WTC11 (cell line): Measurements from ENCODE around the gene USP7.

Experiments
- USF1 ChIP-seq: sonication (generic); formaldehyde crosslinking; IDR thresholded peaks from 2 replicates; pipeline ENCODE4 v1.8.0; 2022; ENCODE audit warnings: mild to moderate bottlenecking, missing genetic modification reagents
- TF ChIP-seq, protein P1 (sequence below): fragments of 200-600 bp; IDR thresholded peaks from 2 replicates; pipeline ENCODE4 v1.8.0; 2022; ENCODE audit warnings: antibody characterized with exemption

DNA sequence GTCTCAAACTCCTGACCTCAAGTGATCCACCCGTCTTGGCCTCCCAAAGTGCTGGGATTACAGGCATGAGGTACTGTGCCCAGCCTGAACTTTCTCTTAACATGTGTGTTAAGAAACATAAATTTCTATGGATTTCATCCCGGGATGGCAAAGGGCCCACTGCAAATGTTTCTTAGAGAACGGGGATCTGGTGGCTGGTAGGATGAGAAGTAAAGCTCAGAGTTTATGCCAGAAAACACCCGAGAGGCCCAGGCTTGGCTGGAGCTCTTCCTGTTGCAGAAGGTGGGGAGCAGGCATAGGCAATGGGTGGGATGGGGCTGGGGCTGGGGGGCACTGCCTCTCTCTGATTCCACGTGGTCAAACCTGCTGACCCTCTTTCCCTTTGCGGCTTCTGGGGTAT, 89.3 kb downstream of the USP7 start:
- no peak for TF ChIP-seq USF1
- TF ChIP-seq, protein P1, sequence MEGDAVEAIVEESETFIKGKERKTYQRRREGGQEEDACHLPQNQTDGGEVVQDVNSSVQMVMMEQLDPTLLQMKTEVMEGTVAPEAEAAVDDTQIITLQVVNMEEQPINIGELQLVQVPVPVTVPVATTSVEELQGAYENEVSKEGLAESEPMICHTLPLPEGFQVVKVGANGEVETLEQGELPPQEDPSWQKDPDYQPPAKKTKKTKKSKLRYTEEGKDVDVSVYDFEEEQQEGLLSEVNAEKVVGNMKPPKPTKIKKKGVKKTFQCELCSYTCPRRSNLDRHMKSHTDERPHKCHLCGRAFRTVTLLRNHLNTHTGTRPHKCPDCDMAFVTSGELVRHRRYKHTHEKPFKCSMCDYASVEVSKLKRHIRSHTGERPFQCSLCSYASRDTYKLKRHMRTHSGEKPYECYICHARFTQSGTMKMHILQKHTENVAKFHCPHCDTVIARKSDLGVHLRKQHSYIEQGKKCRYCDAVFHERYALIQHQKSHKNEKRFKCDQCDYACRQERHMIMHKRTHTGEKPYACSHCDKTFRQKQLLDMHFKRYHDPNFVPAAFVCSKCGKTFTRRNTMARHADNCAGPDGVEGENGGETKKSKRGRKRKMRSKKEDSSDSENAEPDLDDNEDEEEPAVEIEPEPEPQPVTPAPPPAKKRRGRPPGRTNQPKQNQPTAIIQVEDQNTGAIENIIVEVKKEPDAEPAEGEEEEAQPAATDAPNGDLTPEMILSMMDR = no peak
